Activated T-helper 2 cell treated with anti-CD3 and anti-CD28 coated beads, Interferon-gamma antibody, Interleukin-2, Interleukin-4, amounts not matched to agents 10 μg/mL and 5 μg/mL and 100 μg/mL, durations not matched to agents 14 hours and 24 hours and 36 hours (primary cell): ENCODE results near the gene TMEM178A. TPM values are rescaled to one million over a fixed set of nuclear protein-coding genes. Genes with fewer than 3 reads are reported as not detected.

Source experiments
- DNase-seq: peaks from one replicate; pipeline ENCODE4 v3.0.0; 2021; ENCODE audit warnings: low spot score
- H3K27ac Mint-ChIP-seq: one replicate; pipeline ENCODE4 v1.8.0; 2021; ENCODE audit warnings: mixed read lengths
- H3K27me3 Mint-ChIP-seq: one replicate; pipeline ENCODE4 v1.8.0; 2021; ENCODE audit warnings: low read depth, mixed read lengths
- H3K36me3 Mint-ChIP-seq: one replicate; pipeline ENCODE4 v1.8.0; 2021; ENCODE audit warnings: low read depth, mixed read lengths
- H3K4me1 Mint-ChIP-seq: one replicate; pipeline ENCODE4 v1.8.0; 2021; ENCODE audit warnings: low read depth, mixed read lengths
- H3K4me3 Mint-ChIP-seq: one replicate; pipeline ENCODE4 v1.8.0; 2021; ENCODE audit warnings: low read depth, mild to moderate bottlenecking, moderate library complexity, mixed read lengths
- H3K9me3 Mint-ChIP-seq: one replicate; pipeline ENCODE4 v1.8.0; 2021; ENCODE audit warnings: mixed read lengths
- intact Hi-C: fragments of 100-400 bp; cut with micrococcal nuclease; formaldehyde crosslinking; loops from one replicate; pipeline ENCODE4 v1.15.1; 2023
- total RNA-seq: library from RNA; stranded (reverse); gene quantifications from 2 replicates; pipeline ENCODE4 v1.2.3, GENCODE V29; 2022

The TMEM178A gene
- total RNA-seq, 1 donor from 2014 or later: 0.23 TPM

DNA sequence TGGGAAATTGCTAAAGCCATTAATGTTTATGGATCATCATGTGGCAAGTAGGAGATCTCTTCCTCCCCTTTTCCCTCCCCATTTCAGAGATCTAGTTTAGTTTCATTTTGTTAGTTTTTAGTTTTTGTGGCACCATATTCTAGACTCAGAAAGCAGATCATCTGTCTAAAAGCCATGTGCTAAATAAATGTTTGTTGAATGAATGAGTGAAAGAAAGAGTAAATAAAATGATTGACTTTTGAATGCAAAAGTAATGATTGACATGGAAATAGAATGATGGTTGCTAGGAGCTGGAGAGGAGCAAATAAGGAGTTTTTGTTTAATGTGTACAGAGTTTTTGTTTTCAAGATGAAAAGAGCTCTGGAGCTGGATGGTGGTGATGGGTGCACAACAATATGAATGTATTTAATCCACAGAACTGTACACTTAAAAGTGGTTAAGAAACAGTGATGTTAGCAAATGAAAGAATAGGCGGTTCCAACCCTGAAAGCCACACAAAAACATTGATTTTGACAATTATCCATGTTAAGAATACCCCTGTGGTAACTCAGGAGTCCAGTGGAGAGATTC is 23.6 kb downstream of the TMEM178A start:
- Mint-ChIP-seq H3K4me1 (no peaks in the 10 kb centered on the region), H3K27me3 (peaks cover 24% of the 10 kb centered on the region), H3K27ac (no peak overlapping the region), H3K4me3 (no peak overlapping the region), H3K9me3 (no peaks in the 10 kb centered on the region), H3K36me3 (no peaks in the 10 kb centered on the region)
- intact Hi-C loops: no loop called here
- DNase-seq: no peak

DNA sequence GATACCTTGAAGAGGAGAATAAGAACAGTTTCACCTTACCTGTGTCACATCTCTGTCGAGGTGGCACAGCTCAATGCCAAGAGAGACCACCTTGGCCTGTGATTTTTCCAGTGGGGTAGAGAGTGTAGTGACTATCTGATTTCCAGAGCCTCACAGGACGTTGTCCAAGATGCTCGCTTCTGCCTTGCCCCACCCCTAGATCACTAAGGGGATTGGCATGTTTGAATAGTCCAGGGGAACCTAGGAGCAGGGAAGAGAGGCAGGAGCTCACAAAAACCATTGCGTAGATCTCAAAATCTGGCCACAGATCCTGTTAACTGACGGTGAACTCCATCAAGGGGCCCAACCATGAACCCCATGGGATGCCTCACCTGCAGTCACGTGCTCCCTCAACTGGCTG is 24.2 kb downstream of the TMEM178A start:
- Mint-ChIP-seq H3K9me3 (no peaks in the 10 kb centered on the region), H3K27me3 (peaks cover 23% of the 10 kb centered on the region), H3K27ac (no peak overlapping the region), H3K36me3 (no peaks in the 10 kb centered on the region), H3K4me1 (no peaks in the 10 kb centered on the region), H3K4me3 (no peak overlapping the region)
- DNase-seq: no peak
- intact Hi-C loops: no loop called here

DNA sequence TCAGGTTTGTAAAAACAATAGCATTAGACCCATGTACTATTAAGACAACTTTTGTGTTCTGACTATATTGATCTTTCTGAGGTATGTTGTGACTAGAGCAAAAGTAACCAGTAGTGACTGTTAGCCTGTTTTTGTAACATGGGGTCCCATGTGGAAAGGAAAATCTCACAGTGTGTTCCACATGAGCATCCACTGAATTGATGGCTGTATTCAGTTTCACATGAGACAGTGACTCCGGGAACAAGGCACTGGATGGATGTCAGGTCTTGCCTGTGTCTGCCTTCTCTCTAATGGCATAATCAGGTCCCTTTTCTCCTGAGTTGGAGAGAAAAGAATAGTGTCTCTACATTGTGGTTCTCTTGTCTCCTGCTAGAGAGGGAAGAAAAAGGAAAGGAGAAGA is 27.5 kb downstream of the TMEM178A start:
- H3K27me3 Mint-ChIP-seq: peaks cover 41% of the 10 kb centered on the region
- no peak for DNase-seq
- H3K36me3 Mint-ChIP-seq: no peaks in the 10 kb centered on the region
- no peak overlapping the region for H3K27ac Mint-ChIP-seq
- no peaks in the 10 kb centered on the region for H3K4me1 Mint-ChIP-seq
- intact Hi-C loops: no loop called here
- no peaks in the 10 kb centered on the region for H3K9me3 Mint-ChIP-seq
- H3K4me3 Mint-ChIP-seq: no peak overlapping the region

DNA sequence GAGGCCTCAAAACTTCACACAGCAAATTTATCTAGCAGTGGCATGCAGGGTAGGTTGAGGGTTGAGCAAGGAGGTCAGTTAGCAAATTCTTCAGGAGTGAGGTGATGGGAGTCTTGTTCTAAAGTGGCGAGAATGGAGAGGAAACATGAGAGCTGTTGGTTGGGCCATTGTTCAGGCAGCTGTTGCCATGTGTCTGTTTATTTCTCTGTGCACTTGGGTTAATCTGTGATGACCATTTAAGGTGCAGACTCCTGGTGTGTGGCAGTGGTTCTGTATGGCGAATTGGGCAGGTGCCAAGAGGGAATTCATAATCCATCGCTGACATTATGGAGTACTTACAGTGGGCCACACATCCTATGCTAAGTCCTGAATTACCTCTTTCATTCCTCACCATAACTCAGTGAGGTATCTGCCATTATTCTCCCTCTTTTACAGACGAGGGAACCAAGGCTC is 30.4 kb downstream of the TMEM178A start:
- no peaks in the 10 kb centered on the region for H3K4me1 Mint-ChIP-seq
- H3K36me3 Mint-ChIP-seq: no peaks in the 10 kb centered on the region
- no peak for DNase-seq
- peaks cover 14% of the 10 kb centered on the region for H3K9me3 Mint-ChIP-seq
- H3K4me3 Mint-ChIP-seq: no peak overlapping the region
- intact Hi-C loops: no loop called here
- no peak overlapping the region for H3K27ac Mint-ChIP-seq
- peaks cover 41% of the 10 kb centered on the region for H3K27me3 Mint-ChIP-seq

DNA sequence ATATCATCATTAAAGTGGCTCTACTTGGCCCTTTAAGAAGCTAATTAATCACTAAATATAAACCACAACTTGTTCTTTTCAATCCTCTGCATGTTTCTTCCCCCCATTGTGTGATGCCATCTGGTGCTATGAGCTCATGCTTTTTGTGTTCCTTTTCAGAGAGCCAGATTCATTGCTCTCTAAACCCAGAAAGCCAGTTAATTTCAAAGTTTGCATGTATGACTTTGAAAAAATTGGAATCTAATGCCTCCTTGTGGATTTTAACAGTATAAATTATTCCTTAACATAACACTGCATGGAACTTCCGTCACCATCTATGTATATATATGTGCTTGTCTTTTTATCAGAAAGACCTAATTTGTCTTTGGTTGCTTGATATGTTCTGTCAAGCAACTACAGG is 31.1 kb downstream of the TMEM178A start:
- H3K9me3 Mint-ChIP-seq: peaks cover 21% of the 10 kb centered on the region
- H3K4me1 Mint-ChIP-seq: no peaks in the 10 kb centered on the region
- intact Hi-C loops: no loop called here
- peaks cover 46% of the 10 kb centered on the region for H3K27me3 Mint-ChIP-seq
- H3K27ac Mint-ChIP-seq: no peak overlapping the region
- DNase-seq: no peak
- no peaks in the 10 kb centered on the region for H3K36me3 Mint-ChIP-seq
- H3K4me3 Mint-ChIP-seq: no peak overlapping the region

DNA sequence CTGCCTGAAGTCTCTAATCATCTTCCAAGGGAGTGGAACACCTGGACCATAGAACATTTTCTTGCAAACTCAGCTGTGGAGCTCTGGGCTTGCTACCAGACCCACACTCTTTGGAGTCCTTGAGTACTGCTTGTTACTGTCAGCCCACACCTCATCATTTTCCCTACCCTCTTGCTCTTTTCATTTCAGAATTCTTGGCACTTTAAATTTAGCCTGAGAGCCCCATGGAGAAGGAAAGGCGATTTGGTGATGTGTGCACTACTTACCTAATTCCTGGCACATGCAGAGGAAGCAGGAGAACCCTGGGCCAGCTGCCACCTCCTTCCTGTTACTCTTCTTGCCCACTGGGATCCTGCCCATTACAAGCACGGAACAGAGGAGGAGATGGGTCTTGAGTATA is 31.7 kb downstream of the TMEM178A start:
- intact Hi-C loops: no loop called here
- no peak for DNase-seq
- H3K4me3 Mint-ChIP-seq: no peak overlapping the region
- H3K36me3 Mint-ChIP-seq: no peaks in the 10 kb centered on the region
- peaks cover 42% of the 10 kb centered on the region for H3K27me3 Mint-ChIP-seq
- no peaks in the 10 kb centered on the region for H3K4me1 Mint-ChIP-seq
- H3K9me3 Mint-ChIP-seq: peaks cover 27% of the 10 kb centered on the region
- no peak overlapping the region for H3K27ac Mint-ChIP-seq

DNA sequence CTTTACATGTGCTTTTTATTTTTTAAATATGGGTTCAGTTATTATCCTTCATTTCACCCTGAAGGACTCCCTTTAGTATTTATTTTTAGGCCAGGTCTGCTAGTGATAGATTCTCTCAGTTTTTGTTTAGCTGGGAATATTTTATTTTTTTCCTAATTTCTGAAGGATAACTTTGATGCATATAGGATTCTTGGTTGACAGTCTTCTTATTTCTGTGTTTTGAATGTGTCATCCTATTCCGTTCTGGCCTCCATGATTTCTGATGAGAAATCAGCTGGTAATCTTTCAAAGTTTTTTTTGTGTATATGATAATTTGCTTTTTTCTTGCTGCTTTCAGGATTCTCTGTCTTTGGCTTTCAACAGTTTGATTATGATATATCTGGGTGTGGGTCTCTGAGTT is 35.4 kb downstream of the TMEM178A start:
- no peak for DNase-seq
- intact Hi-C loops: no loop called here
- Mint-ChIP-seq H3K36me3 (no peaks in the 10 kb centered on the region), H3K27me3 (peaks cover 37% of the 10 kb centered on the region), H3K9me3 (peaks cover 27% of the 10 kb centered on the region), H3K27ac (no peak overlapping the region), H3K4me1 (no peaks in the 10 kb centered on the region), H3K4me3 (no peak overlapping the region)

DNA sequence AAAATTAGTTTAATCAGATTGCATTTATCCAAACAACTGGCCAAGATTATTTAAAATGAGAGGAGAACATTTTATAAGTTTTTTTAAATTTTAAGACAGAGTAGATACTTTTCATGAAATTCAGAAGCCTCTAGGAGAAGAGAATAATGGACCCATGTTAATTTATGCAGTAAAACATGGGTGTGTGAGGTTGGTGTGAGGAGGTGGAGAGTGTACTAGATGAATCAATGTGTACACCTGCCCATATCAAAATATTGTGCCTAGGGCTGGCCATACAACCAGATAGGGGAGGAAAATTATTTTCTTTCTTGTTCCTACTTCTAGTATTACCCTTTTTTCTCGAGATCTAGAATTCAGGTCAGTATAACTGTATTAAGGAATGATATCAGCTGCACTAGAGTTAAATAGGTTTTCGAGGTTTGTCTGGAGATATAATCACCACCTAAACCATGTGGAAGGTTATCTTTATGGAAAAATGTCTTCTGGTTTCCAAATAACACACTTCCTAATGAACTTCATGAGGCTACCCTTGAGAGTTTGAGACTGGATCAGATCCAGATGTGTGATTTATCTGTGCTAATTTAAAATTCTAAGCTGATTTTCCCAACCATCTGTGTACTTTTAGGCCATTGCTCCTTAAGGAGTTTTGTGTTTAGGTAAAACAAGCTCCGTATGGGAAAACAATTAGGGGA is 37.6 kb downstream of the TMEM178A start:
- no peak overlapping the region for H3K4me3 Mint-ChIP-seq
- intact Hi-C loops: no loop called here

DNA sequence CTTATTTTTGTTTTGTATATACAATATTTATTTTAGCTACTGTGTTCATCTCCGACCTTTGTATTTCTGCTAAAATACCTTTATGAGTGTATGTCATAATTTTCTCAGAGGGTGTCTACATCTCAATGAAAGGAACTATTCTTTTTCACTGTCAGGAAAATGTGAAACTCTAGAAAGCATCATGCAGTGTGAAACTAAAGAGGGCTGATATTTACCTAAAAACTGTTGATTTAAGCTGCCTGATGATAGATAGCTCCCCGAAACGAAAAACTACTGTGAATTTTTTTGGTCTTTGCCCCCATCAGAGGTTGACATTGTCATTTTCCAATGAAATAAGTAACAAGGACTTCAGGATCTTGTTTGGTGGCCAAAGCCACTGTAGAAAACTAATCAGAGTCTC is 38.8 kb downstream of the TMEM178A start:
- intact Hi-C loops: no loop called here
- H3K27ac Mint-ChIP-seq: no peak overlapping the region
- DNase-seq: no peak
- H3K27me3 Mint-ChIP-seq: peaks cover 23% of the 10 kb centered on the region
- no peaks in the 10 kb centered on the region for H3K4me1 Mint-ChIP-seq
- peaks cover 27% of the 10 kb centered on the region for H3K9me3 Mint-ChIP-seq
- H3K36me3 Mint-ChIP-seq: no peaks in the 10 kb centered on the region
- no peak overlapping the region for H3K4me3 Mint-ChIP-seq

More for the DNA sequence above, 37.6 kb downstream of the TMEM178A start:
- DNase-seq: no peak
- Mint-ChIP-seq H3K27me3 (peaks cover 30% of the 10 kb centered on the region), H3K4me1 (no peaks in the 10 kb centered on the region), H3K27ac (no peak overlapping the region), H3K36me3 (no peaks in the 10 kb centered on the region), H3K9me3 (peaks cover 27% of the 10 kb centered on the region)

DNA sequence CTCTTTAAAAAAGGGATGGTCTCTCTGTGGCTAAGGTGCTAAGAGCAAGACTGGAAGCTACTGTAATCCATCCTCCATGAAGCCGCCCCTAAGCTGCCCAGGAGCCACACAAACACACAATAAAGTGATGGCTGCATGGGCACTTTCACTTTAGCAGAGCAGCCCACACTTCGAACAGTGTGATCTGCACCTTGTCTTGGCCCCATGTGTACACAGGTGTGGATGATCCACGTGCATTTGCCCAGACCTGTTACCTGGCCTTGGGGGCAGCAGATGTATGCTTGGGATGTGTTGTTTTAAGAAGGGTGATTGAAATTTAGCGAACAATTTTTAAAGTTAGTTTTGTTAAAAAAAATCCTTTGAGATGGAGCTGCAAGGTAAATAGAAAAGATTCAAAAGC is 39.9 kb downstream of the TMEM178A start:
- H3K4me1 Mint-ChIP-seq: no peaks in the 10 kb centered on the region
- no peak for DNase-seq
- intact Hi-C loops: no loop called here
- peaks cover 18% of the 10 kb centered on the region for H3K9me3 Mint-ChIP-seq
- no peaks in the 10 kb centered on the region for H3K36me3 Mint-ChIP-seq
- H3K4me3 Mint-ChIP-seq: no peak overlapping the region
- no peak overlapping the region for H3K27ac Mint-ChIP-seq
- peaks cover 21% of the 10 kb centered on the region for H3K27me3 Mint-ChIP-seq

DNA sequence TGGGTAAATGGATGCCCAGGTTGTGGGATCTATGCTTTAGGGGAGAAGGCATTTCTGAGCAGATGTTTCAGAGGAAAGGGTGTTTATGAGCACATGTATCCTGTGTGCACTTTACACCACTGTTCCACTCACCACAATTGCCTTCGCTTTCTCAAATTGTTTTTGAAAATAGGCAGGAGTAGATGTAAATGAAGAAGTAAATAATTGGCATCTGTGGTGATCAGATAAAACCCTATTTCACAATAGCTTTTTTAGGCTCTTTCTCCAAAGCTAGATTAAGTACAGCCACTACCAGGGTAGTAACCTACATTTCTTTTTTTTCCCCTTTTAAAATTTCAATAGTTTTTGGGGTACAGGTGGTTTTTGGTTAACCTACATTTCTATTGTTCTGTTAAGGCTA is 40.6 kb downstream of the TMEM178A start:
- Mint-ChIP-seq H3K4me3 (no peak overlapping the region), H3K36me3 (no peaks in the 10 kb centered on the region), H3K27ac (no peak overlapping the region), H3K4me1 (no peaks in the 10 kb centered on the region), H3K9me3 (peaks cover 11% of the 10 kb centered on the region), H3K27me3 (peaks cover 19% of the 10 kb centered on the region)
- intact Hi-C loops: no loop called here
- DNase-seq: no peak

DNA sequence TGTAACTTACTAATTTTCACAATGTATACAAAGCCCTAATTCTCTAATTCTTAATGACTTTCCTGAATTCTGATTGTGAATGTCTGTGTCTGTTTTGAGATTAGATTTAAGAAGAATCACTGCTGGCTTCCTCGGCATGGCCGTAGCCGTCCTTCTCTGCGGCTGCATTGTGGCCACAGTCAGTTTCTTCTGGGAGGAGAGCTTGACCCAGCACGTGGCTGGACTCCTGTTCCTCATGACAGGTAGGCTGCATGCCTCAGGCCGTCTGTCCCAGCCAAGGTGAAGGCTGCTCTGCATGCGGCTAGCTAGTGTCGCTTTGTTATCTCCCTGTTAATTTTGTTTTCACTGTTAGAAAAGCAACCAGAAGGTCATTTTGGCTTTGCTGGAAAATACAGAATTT is 41.2 kb downstream of the TMEM178A start:
- H3K27me3 Mint-ChIP-seq: peaks cover 18% of the 10 kb centered on the region
- no peaks in the 10 kb centered on the region for H3K4me1 Mint-ChIP-seq
- no peak overlapping the region for H3K4me3 Mint-ChIP-seq
- no peaks in the 10 kb centered on the region for H3K36me3 Mint-ChIP-seq
- DNase-seq: no peak
- H3K9me3 Mint-ChIP-seq: peaks cover 5% of the 10 kb centered on the region
- intact Hi-C loops: no loop called here
- H3K27ac Mint-ChIP-seq: no peak overlapping the region

DNA sequence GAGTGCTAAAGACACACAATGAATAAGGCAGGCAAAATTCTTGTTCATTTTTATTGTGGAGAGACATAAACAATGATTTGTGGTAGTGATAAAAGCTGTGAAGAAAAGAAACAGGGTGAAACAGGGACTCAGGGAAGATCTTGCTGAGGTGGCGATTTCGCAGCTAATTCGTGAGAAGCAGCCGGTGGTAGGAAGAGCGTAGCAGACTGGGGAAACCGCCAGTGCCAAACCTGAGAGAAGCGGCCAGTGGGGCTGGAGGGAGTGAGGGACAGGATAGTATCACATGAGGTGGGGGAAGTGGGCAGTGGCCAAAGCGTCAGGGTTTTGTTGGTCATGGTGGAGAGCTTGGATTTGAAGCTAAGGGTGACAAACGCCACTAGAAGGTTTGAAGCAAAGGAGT is 42.3 kb downstream of the TMEM178A start:
- H3K4me1 Mint-ChIP-seq: no peaks in the 10 kb centered on the region
- no peaks in the 10 kb centered on the region for H3K9me3 Mint-ChIP-seq
- intact Hi-C loops: no loop called here
- H3K27ac Mint-ChIP-seq: no peak overlapping the region
- peaks cover 22% of the 10 kb centered on the region for H3K27me3 Mint-ChIP-seq
- H3K36me3 Mint-ChIP-seq: no peaks in the 10 kb centered on the region
- no peak overlapping the region for H3K4me3 Mint-ChIP-seq
- DNase-seq: no peak
